Spleen (tissue), 7 donors: Measurements from ENCODE around the gene ATXN7L3.

Experiments
- CTCF ChIP-seq, 11 experiments: fragments of 200-600 bp in 7 of 11; fragments of 450-650 bp in 4 of 11; sonication (generic) in 4 of 11; IDR thresholded peaks in 8 of 11; conservative IDR thresholded peaks in 3 of 11; 1 replicate in 7 of 11; 2 replicates in 4 of 11; pipeline versions ENCODE4 v1.4.0 to v1.8.0; 2016 to 2021; ENCODE audit warnings: antibody characterized with exemption in 11 of 11, inconsistent platforms in 4 of 11, mild to moderate bottlenecking in 1 of 11
- POLR2A ChIP-seq, 3 donors: fragments of 450-650 bp; IDR thresholded peaks; one replicate each; pipeline ENCODE4 v1.5.1; 2017; ENCODE audit warnings: antibody characterized with exemption in 3 of 3, mild to moderate bottlenecking in 1 of 3
- donor health status: DM: no; HTN: no; CAD: no; lungs with moderate emphysema.
- donor health status: DM: no; HTN: no; CAD: no.
- donor health status: DM: no; HTN: no; CAD: no.

GRCh38 chr17:44191941-44192496 lies 7.7 kb downstream of the ATXN7L3 start:
- TF ChIP-seq CTCF (IDR thresholded peaks at IDR 0.05 in 8 of 11, conservative IDR thresholded peaks at IDR 0.05 in 3 of 11) (no peak), POLR2A (IDR thresholded peaks at IDR 0.05) (no peak)
